Measurements from ENCODE around the gene NLN.
A peak's percentile ranks its signal among the peaks of the same experiment; 100 is the strongest.

NLN gene

GRCh38 chr5:65739162-65739561 lies 17.2 kb downstream of the NLN start:
- Mint-ChIP-seq H3K9me3 (no peaks in the 10 kb centered on the region), H3K4me1 (ENCODE audit: low read depth in 2 of 2) (no peaks in the 10 kb centered on the region), H3K27ac (no peak overlapping the region), H3K27me3 (no peaks in the 10 kb centered on the region), H3K36me3 (ENCODE audit: insufficient read depth) (no peaks in the 10 kb centered on the region), H3K4me3 (no peak overlapping the region)
- no peak for DNase-seq
- ATAC-seq (replicated peaks), result no peak

- H3K27ac Mint-ChIP-seq, result no peak overlapping the region
- H3K4me3 Mint-ChIP-seq, result no peak overlapping the region
- no peak for DNase-seq
- H3K27me3 Mint-ChIP-seq, result no peaks in the 10 kb centered on the region
- peak; percentile 55 for ATAC-seq (replicated peaks)
- H3K4me1 Mint-ChIP-seq (ENCODE audit: low read depth in 2 of 2), result no peaks in the 10 kb centered on the region
- H3K9me3 Mint-ChIP-seq, result no peaks in the 10 kb centered on the region
- no peaks in the 10 kb centered on the region for H3K36me3 Mint-ChIP-seq (ENCODE audit: insufficient read depth)
Observed at GRCh38 chr5:65742565-65743231, 20.7 kb downstream of the NLN start.

GRCh38 chr5:65749221-65749844 lies 27.3 kb downstream of the NLN start:
- no peak for DNase-seq

GRCh38 chr5:65749956-65750355 lies 28.0 kb downstream of the NLN start:
- Mint-ChIP-seq H3K27ac (no peak overlapping the region), H3K4me3 (no peak overlapping the region), H3K9me3 (no peaks in the 10 kb centered on the region), H3K27me3 (no peaks in the 10 kb centered on the region), H3K36me3 (ENCODE audit: insufficient read depth) (no peaks in the 10 kb centered on the region), H3K4me1 (ENCODE audit: low read depth in 2 of 2) (no peaks in the 10 kb centered on the region)
- DNase-seq, result no peak
- no peak for ATAC-seq (replicated peaks)

More at GRCh38 chr5:65749221-65749844, 27.3 kb downstream of the NLN start:
- no peak for ATAC-seq (replicated peaks)
- Mint-ChIP-seq H3K27ac (no peak overlapping the region), H3K4me1 (ENCODE audit: low read depth in 2 of 2) (no peaks in the 10 kb centered on the region), H3K27me3 (no peaks in the 10 kb centered on the region), H3K4me3 (no peak overlapping the region), H3K36me3 (ENCODE audit: insufficient read depth) (no peaks in the 10 kb centered on the region), H3K9me3 (no peaks in the 10 kb centered on the region)

GRCh38 chr5:65750938-65751337 lies 28.9 kb downstream of the NLN start:
- ATAC-seq (replicated peaks) (no peak), DNase-seq (no peak)
- no peaks in the 10 kb centered on the region for H3K9me3 Mint-ChIP-seq
- no peaks in the 10 kb centered on the region for H3K27me3 Mint-ChIP-seq
- no peak overlapping the region for H3K4me3 Mint-ChIP-seq
- H3K36me3 Mint-ChIP-seq (ENCODE audit: insufficient read depth), result no peaks in the 10 kb centered on the region
- no peaks in the 10 kb centered on the region for H3K4me1 Mint-ChIP-seq (ENCODE audit: low read depth in 2 of 2)
- H3K27ac Mint-ChIP-seq, result no peak overlapping the region

- H3K4me3 Mint-ChIP-seq, result no peak overlapping the region
- H3K27me3 Mint-ChIP-seq, result no peaks in the 10 kb centered on the region
- H3K27ac Mint-ChIP-seq, result no peak overlapping the region
- no peaks in the 10 kb centered on the region for H3K9me3 Mint-ChIP-seq
- H3K36me3 Mint-ChIP-seq (ENCODE audit: insufficient read depth), result no peaks in the 10 kb centered on the region
- no peaks in the 10 kb centered on the region for H3K4me1 Mint-ChIP-seq (ENCODE audit: low read depth in 2 of 2)
- no peak for DNase-seq
- ATAC-seq (replicated peaks), result no peak
Observed at GRCh38 chr5:65753189-65753588, 31.2 kb downstream of the NLN start.

- DNase-seq, result no peak
- Mint-ChIP-seq H3K36me3 (ENCODE audit: insufficient read depth) (no peaks in the 10 kb centered on the region), H3K27ac (no peak overlapping the region), H3K4me1 (ENCODE audit: low read depth in 2 of 2) (peaks cover 5 to 7% of the 10 kb centered on the region in 2 donors), H3K27me3 (no peaks in the 10 kb centered on the region), H3K9me3 (no peaks in the 10 kb centered on the region), H3K4me3 (no peak overlapping the region)
- no peak for ATAC-seq (replicated peaks)
Observed at GRCh38 chr5:65758546-65759144, 36.6 kb downstream of the NLN start.

- Mint-ChIP-seq H3K9me3 (no peaks in the 10 kb centered on the region), H3K4me1 (ENCODE audit: low read depth in 2 of 2) (peaks cover 5 to 7% of the 10 kb centered on the region in 2 donors), H3K27ac (peak overlapping the region; percentile 9 to 16), H3K36me3 (ENCODE audit: insufficient read depth) (no peaks in the 10 kb centered on the region), H3K27me3 (no peaks in the 10 kb centered on the region), H3K4me3 (no peak overlapping the region)
- ATAC-seq (replicated peaks) (peak; percentile 100), DNase-seq (peak; percentile 52 to 53 (median 53))
Observed at GRCh38 chr5:65760504-65761275, 38.7 kb downstream of the NLN start.

GRCh38 chr5:65762234-65762633 lies 40.2 kb downstream of the NLN start:
- ATAC-seq (replicated peaks), result no peak
- no peak for DNase-seq
- no peaks in the 10 kb centered on the region for H3K36me3 Mint-ChIP-seq (ENCODE audit: insufficient read depth)
- H3K27ac Mint-ChIP-seq, result no peak overlapping the region
- H3K27me3 Mint-ChIP-seq, result no peaks in the 10 kb centered on the region
- peaks cover 5 to 13% of the 10 kb centered on the region in 2 donors for H3K4me1 Mint-ChIP-seq (ENCODE audit: low read depth in 2 of 2)
- no peak overlapping the region for H3K4me3 Mint-ChIP-seq
- H3K9me3 Mint-ChIP-seq, result no peaks in the 10 kb centered on the region

- no peak for ATAC-seq (replicated peaks)
- H3K4me3 Mint-ChIP-seq, result no peak overlapping the region
- no peaks in the 10 kb centered on the region for H3K36me3 Mint-ChIP-seq (ENCODE audit: insufficient read depth)
- no peaks in the 10 kb centered on the region for H3K9me3 Mint-ChIP-seq
- no peaks in the 10 kb centered on the region for H3K27me3 Mint-ChIP-seq
- H3K4me1 Mint-ChIP-seq (ENCODE audit: low read depth in 2 of 2), result peaks cover 5 to 11% of the 10 kb centered on the region in 2 donors
- H3K27ac Mint-ChIP-seq, result no peak overlapping the region
- DNase-seq, result no peak
Observed at GRCh38 chr5:65765582-65765981, 43.6 kb downstream of the NLN start.

- no peak for ATAC-seq (replicated peaks)
- H3K36me3 Mint-ChIP-seq (ENCODE audit: insufficient read depth), result no peaks in the 10 kb centered on the region
- H3K27me3 Mint-ChIP-seq, result no peaks in the 10 kb centered on the region
- no peak overlapping the region for H3K4me3 Mint-ChIP-seq
- H3K27ac Mint-ChIP-seq, result no peak overlapping the region
- peaks cover 3 to 5% of the 10 kb centered on the region in 2 donors for H3K4me1 Mint-ChIP-seq (ENCODE audit: low read depth in 2 of 2)
- H3K9me3 Mint-ChIP-seq, result no peaks in the 10 kb centered on the region
- DNase-seq, result no peak
Observed at GRCh38 chr5:65766175-65766574, 44.2 kb downstream of the NLN start.

GRCh38 chr5:65766781-65767180 lies 44.8 kb downstream of the NLN start:
- no peaks in the 10 kb centered on the region for H3K36me3 Mint-ChIP-seq (ENCODE audit: insufficient read depth)
- ATAC-seq (replicated peaks) (no peak), DNase-seq (no peak)
- peaks cover 0 to 5% of the 10 kb centered on the region in 2 donors for H3K4me1 Mint-ChIP-seq (ENCODE audit: low read depth in 2 of 2)
- no peaks in the 10 kb centered on the region for H3K9me3 Mint-ChIP-seq
- H3K4me3 Mint-ChIP-seq, result no peak overlapping the region
- no peak overlapping the region for H3K27ac Mint-ChIP-seq
- no peaks in the 10 kb centered on the region for H3K27me3 Mint-ChIP-seq

GRCh38 chr5:65767565-65767964 lies 45.6 kb downstream of the NLN start:
- no peak for ATAC-seq (replicated peaks)
- H3K4me1 Mint-ChIP-seq (ENCODE audit: low read depth in 2 of 2), result peaks cover 0 to 5% of the 10 kb centered on the region in 2 donors
- no peak overlapping the region for H3K27ac Mint-ChIP-seq

More at GRCh38 chr5:65767565-65767964, 45.6 kb downstream of the NLN start:
- Mint-ChIP-seq H3K9me3 (no peaks in the 10 kb centered on the region), H3K36me3 (ENCODE audit: insufficient read depth) (no peaks in the 10 kb centered on the region), H3K27me3 (no peaks in the 10 kb centered on the region), H3K4me3 (no peak overlapping the region)
- DNase-seq, result no peak

All from effector memory CD8-positive, alpha-beta T cell (primary cell).